ENCODE data around the gene SLC34A3. TPM values are rescaled to one million over a fixed set of nuclear protein-coding genes. Genes with fewer than 3 reads are reported as not detected.
A peak's percentile ranks its signal among the peaks of the same experiment; 100 is the strongest.

SLC34A3 gene
- total and polyA plus RNA-seq, 2 donors (not counting 3 experiments of a cell fraction or from before 2014, with no cell fraction given) = not detected

GRCh38 chr9:137253717-137254623, 23.3 kb downstream of the SLC34A3 start:
- BruUV-seq (replicated peaks) = no TSS peak

More at GRCh38 chr9:137253717-137254623, 23.3 kb downstream of the SLC34A3 start:
- TF ChIP-seq CTCF (IDR thresholded peaks at IDR 0.05; ENCODE audit: extremely low read depth in 1 of 2, insufficient read depth in 1 of 2, low read depth in 1 of 2, low read length in 2 of 2) (no peak), EZH2 (IDR thresholded peaks at IDR 0.05; ENCODE audit: borderline replicate concordance, low read depth, low read length, severe bottlenecking) (no peak), MYC (IDR thresholded peaks at IDR 0.05; ENCODE audit: low read depth, low read length) (no peak), GATA2 (IDR thresholded peaks at IDR 0.05; ENCODE audit: insufficient read depth, insufficient read length, low read depth, low read length) (no peak), POLR2A (IDR thresholded peaks at IDR 0.05; ENCODE audit: low read depth, low read length) (no peak), FOS (IDR thresholded peaks at IDR 0.05; ENCODE audit: borderline replicate concordance, insufficient read depth, low read length) (no peak), MAX (IDR thresholded peaks at IDR 0.05; ENCODE audit: insufficient read depth, insufficient read length) (no peak), POLR2AphosphoS5 (IDR thresholded peaks at IDR 0.05; ENCODE audit: insufficient read depth, low read depth, low read length) (no peak)
- no peak overlapping the region for H3K27ac ChIP-seq (ENCODE audit: insufficient read depth, low read depth, low read length)
- H2AFZ ChIP-seq (ENCODE audit: low read depth, low read length) = no peak overlapping the region
- CTCF ChIA-PET = interaction anchor here (0.8 to 4.4 kb wide), 10 partner anchors 9 to 225 kb away, joined by 3 to 31 read pairs (median 6); partner anchors contain the start of genes EXD3, NOXA1, RNF224 and TOR4A
- dilution Hi-C loops (cut with MboI; ENCODE audit: extremely low pct_ligation_motif_present, low sequenced_read_pairs) (no loop called here), intact Hi-C loops (cut with micrococcal nuclease) (loop anchor here (2.0 kb wide), 1 partner anchor 15 kb away; no protein-coding TSS in a partner anchor)
- FAIRE-seq (no peak), DNase-seq (ENCODE audit: low read depth, low spot score) (no peak)
- peaks cover 2% of the 10 kb centered on the region in 2 experiments for H3K36me3 ChIP-seq (ENCODE audit: control insufficient read depth in 2 of 2, extremely low read depth in 1 of 2, insufficient read depth in 2 of 2, low read length in 2 of 2)
- H3K4me3 ChIP-seq (replicated peaks in 1 of 3; ENCODE audit: insufficient read depth in 1 of 3, low read depth in 1 of 3, low read length in 3 of 3) = peak overlapping the region in 2 of 3 experiments; percentile 41 to 94
- no peaks in the 10 kb centered on the region for H3K9me1 ChIP-seq (replicated peaks; ENCODE audit: control insufficient read depth, extremely low read depth, insufficient read depth, low read length)
- H3K79me2 ChIP-seq (ENCODE audit: control insufficient read depth, insufficient read depth, low read length) = peaks cover 18% of the 10 kb centered on the region
- H3K9me3 ChIP-seq (replicated peaks; ENCODE audit: control insufficient read depth, insufficient read depth, low read length) = no peaks in the 10 kb centered on the region
- H3K27me3 ChIP-seq (ENCODE audit: control insufficient read depth in 2 of 2, insufficient read depth in 2 of 2, low read length in 2 of 2) = no peaks in the 10 kb centered on the region
- no peaks in the 10 kb centered on the region for H4K20me1 ChIP-seq (replicated peaks; ENCODE audit: control insufficient read depth, extremely low read depth, insufficient read depth, low read length)
- POLR2A ChIA-PET = interaction anchor here (1.1 to 4.9 kb wide), 2 partner anchors 12 to 23 kb away, joined by 3 to 66 read pairs; partner anchors contain the start of gene TUBB4B
- H3K4me1 ChIP-seq (ENCODE audit: control insufficient read depth, extremely low read depth, insufficient read depth, low read length) = peaks cover 14% of the 10 kb centered on the region
- peak overlapping the region; percentile 83 for H3K4me2 ChIP-seq (ENCODE audit: insufficient read depth, low read length)
- H3K9ac ChIP-seq (replicated peaks; ENCODE audit: extremely low read depth, insufficient read depth, low read length) = peak overlapping the region; percentile 65
